SJCRH30 (cell line): ENCODE results near the gene BTBD18. TPM values are rescaled to one million over a fixed set of nuclear protein-coding genes. Genes with fewer than 3 reads are reported as not detected.

Experiments
- DNase-seq, 2 experiments: peaks; one replicate each; pipeline ENCODE4 v3.0.0-alpha.2; 2015 to 2020
- H3K27ac ChIP-seq: fragments of 250-450 bp; sonication (Bioruptor Pico); 2 replicates; pipeline ENCODE4 v1.5.1; 2020; ENCODE audit warnings: mild to moderate bottlenecking, moderate library complexity
- H3K27me3 ChIP-seq: fragments of 250-450 bp; sonication (Bioruptor Pico); 2 replicates; pipeline ENCODE4 v1.5.1; 2020; ENCODE audit warnings: mild to moderate bottlenecking, moderate library complexity
- H3K36me3 ChIP-seq: fragments of 250-450 bp; sonication (Bioruptor Pico); 2 replicates; pipeline ENCODE4 v1.5.1; 2020; ENCODE audit warnings: mild to moderate bottlenecking, moderate library complexity
- H3K4me1 ChIP-seq: fragments of 250-450 bp; sonication (Bioruptor Pico); 2 replicates; pipeline ENCODE4 v1.5.1; 2020; ENCODE audit warnings: mild to moderate bottlenecking, moderate library complexity
- H3K4me3 ChIP-seq: fragments of 250-450 bp; sonication (Bioruptor Pico); 2 replicates; pipeline ENCODE4 v1.5.1; 2020; ENCODE audit warnings: mild to moderate bottlenecking, moderate library complexity
- H3K9me3 ChIP-seq: fragments of 250-450 bp; sonication (Bioruptor Pico); replicated peaks from 2 replicates; pipeline ENCODE4 v1.5.1; 2020; ENCODE audit warnings: mild to moderate bottlenecking, moderate library complexity
- total RNA-seq: library from RNA; depleted of rRNA; stranded (reverse); fragments of >200 nt; shearing (Covaris generic); gene quantifications from 2 replicates; pipeline ENCODE4 v1.2.3, GENCODE V29; 2014; rRNA removed

Gene BTBD18
- total RNA-seq: 0.02 TPM in 1 of 2 replicates, not detected in the other

GRCh38 chr11:57751676-57752253, at the start of gene BTBD18:
Gene BTBD18, minus strand, starts transcription at chr11:57751819. Its CDS starts 631 bp downstream, at chr11:57751188.
- no peaks in the 10 kb centered on the region for H3K27me3 ChIP-seq
- no peaks in the 10 kb centered on the region for H3K9me3 ChIP-seq
- no peaks in the 10 kb centered on the region; the same call in 1 of the 2 replicates for H3K36me3 ChIP-seq
- no peak within 1 kb of the TSS for H3K27ac ChIP-seq
- no peak within 1 kb of the TSS for H3K4me3 ChIP-seq
- DNase-seq: peak in 1 of 2 experiments; percentile 46
- H3K4me1 ChIP-seq: no peaks in the 10 kb centered on the region

- Histone ChIP-seq H3K4me1 (peaks cover 20% of the 10 kb centered on the region), H3K27ac (no peak overlapping the region), H3K9me3 (no peaks in the 10 kb centered on the region), H3K36me3 (peaks cover 49% of the 10 kb centered on the region), H3K4me3 (no peak overlapping the region), H3K27me3 (no peaks in the 10 kb centered on the region)
- no peak for DNase-seq
These were observed 49.5 kb upstream of the BTBD18 start for GRCh38 chr11:57801183-57801485.

GRCh38 chr11:57800444-57801182, 49.0 kb upstream of the BTBD18 start:
- H3K27me3 ChIP-seq: no peaks in the 10 kb centered on the region
- H3K4me3 ChIP-seq: no peak overlapping the region
- H3K36me3 ChIP-seq: peaks cover 49% of the 10 kb centered on the region
- peak; percentile 29 to 84 for DNase-seq
- no peaks in the 10 kb centered on the region for H3K9me3 ChIP-seq
- no peak overlapping the region for H3K27ac ChIP-seq
- peaks cover 20% of the 10 kb centered on the region for H3K4me1 ChIP-seq

- no peaks in the 10 kb centered on the region for H3K9me3 ChIP-seq
- H3K27ac ChIP-seq: peak overlapping the region; percentile 2; the same call in 1 of the 2 replicates
- peaks cover 48% of the 10 kb centered on the region for H3K36me3 ChIP-seq
- peak in 1 of 2 experiments; percentile 57 for DNase-seq
- no peaks in the 10 kb centered on the region for H3K27me3 ChIP-seq
- H3K4me3 ChIP-seq: no peak overlapping the region
- H3K4me1 ChIP-seq: peaks cover 20% of the 10 kb centered on the region
These were observed 47.4 kb upstream of the BTBD18 start for GRCh38 chr11:57798905-57799559.

GRCh38 chr11:57793351-57794115, 41.9 kb upstream of the BTBD18 start:
- Histone ChIP-seq H3K27ac (no peak overlapping the region), H3K4me1 (peaks cover 3% of the 10 kb centered on the region), H3K36me3 (peaks cover 47% of the 10 kb centered on the region), H3K9me3 (no peaks in the 10 kb centered on the region), H3K27me3 (no peaks in the 10 kb centered on the region), H3K4me3 (no peak overlapping the region)
- no peak for DNase-seq

GRCh38 chr11:57792870-57793269, 41.3 kb upstream of the BTBD18 start:
- Histone ChIP-seq H3K4me3 (no peak overlapping the region), H3K4me1 (no peaks in the 10 kb centered on the region), H3K27me3 (no peaks in the 10 kb centered on the region), H3K27ac (no peak overlapping the region), H3K9me3 (no peaks in the 10 kb centered on the region), H3K36me3 (peaks cover 46% of the 10 kb centered on the region)
- DNase-seq: no peak

GRCh38 chr11:57792060-57792541, 40.5 kb upstream of the BTBD18 start:
- no peaks in the 10 kb centered on the region for H3K27me3 ChIP-seq
- no peak overlapping the region for H3K4me3 ChIP-seq
- no peaks in the 10 kb centered on the region for H3K9me3 ChIP-seq
- no peaks in the 10 kb centered on the region for H3K4me1 ChIP-seq
- no peak overlapping the region for H3K27ac ChIP-seq
- no peak for DNase-seq
- peaks cover 45% of the 10 kb centered on the region for H3K36me3 ChIP-seq

- no peak overlapping the region for H3K27ac ChIP-seq
- peaks cover 40% of the 10 kb centered on the region for H3K36me3 ChIP-seq
- H3K27me3 ChIP-seq: no peaks in the 10 kb centered on the region
- DNase-seq: no peak
- H3K4me3 ChIP-seq: no peak overlapping the region
- H3K4me1 ChIP-seq: no peaks in the 10 kb centered on the region
- H3K9me3 ChIP-seq: no peaks in the 10 kb centered on the region
These were observed 39.9 kb upstream of the BTBD18 start for GRCh38 chr11:57791321-57792059.

- Histone ChIP-seq H3K4me3 (no peak overlapping the region), H3K27ac (no peak overlapping the region), H3K36me3 (peaks cover 16% of the 10 kb centered on the region), H3K27me3 (no peaks in the 10 kb centered on the region), H3K9me3 (no peaks in the 10 kb centered on the region), H3K4me1 (no peaks in the 10 kb centered on the region)
- DNase-seq: no peak
These were observed 37.1 kb upstream of the BTBD18 start for GRCh38 chr11:57788703-57789088.

GRCh38 chr11:57787920-57788702, 36.5 kb upstream of the BTBD18 start:
- no peak overlapping the region for H3K4me3 ChIP-seq
- H3K27me3 ChIP-seq: no peaks in the 10 kb centered on the region
- H3K27ac ChIP-seq: no peak overlapping the region
- peaks cover 16% of the 10 kb centered on the region for H3K36me3 ChIP-seq
- peak in 1 of 2 experiments; percentile 22 for DNase-seq
- no peaks in the 10 kb centered on the region for H3K4me1 ChIP-seq
- H3K9me3 ChIP-seq: no peaks in the 10 kb centered on the region

- Histone ChIP-seq H3K36me3 (peaks cover 16% of the 10 kb centered on the region), H3K4me3 (no peak overlapping the region), H3K27ac (no peak overlapping the region), H3K4me1 (no peaks in the 10 kb centered on the region), H3K9me3 (no peaks in the 10 kb centered on the region), H3K27me3 (no peaks in the 10 kb centered on the region)
- no peak for DNase-seq
These were observed 35.5 kb upstream of the BTBD18 start for GRCh38 chr11:57787006-57787604.

- no peaks in the 10 kb centered on the region for H3K27me3 ChIP-seq
- DNase-seq: no peak
- no peak overlapping the region for H3K27ac ChIP-seq
- H3K9me3 ChIP-seq: no peaks in the 10 kb centered on the region
- H3K4me1 ChIP-seq: no peaks in the 10 kb centered on the region
- peaks cover 10% of the 10 kb centered on the region for H3K36me3 ChIP-seq
- H3K4me3 ChIP-seq: no peak overlapping the region
These were observed 34.8 kb upstream of the BTBD18 start for GRCh38 chr11:57786436-57786835.

- Histone ChIP-seq H3K4me3 (no peak overlapping the region), H3K27me3 (no peaks in the 10 kb centered on the region), H3K4me1 (peaks cover 6% of the 10 kb centered on the region), H3K27ac (no peak overlapping the region), H3K9me3 (no peaks in the 10 kb centered on the region), H3K36me3 (peaks cover 5% of the 10 kb centered on the region; the same call in 1 of the 2 replicates)
- no peak for DNase-seq
These were observed 33.5 kb upstream of the BTBD18 start for GRCh38 chr11:57785072-57785471.
